Measurements from ENCODE around the gene GCNT4. TPM values are rescaled to one million over a fixed set of nuclear protein-coding genes. Genes with fewer than 3 reads are reported as not detected.

Gene GCNT4
- total RNA-seq, 1 experiment from 2014 or later = 0.63 TPM

GRCh38 chr5:75044406-75044805 is 8.0 kb downstream of the GCNT4 start:
- H2BK12ac ChIP-seq (ENCODE audit: insufficient read length, low read depth, low read length) = no peak overlapping the region
- no peak overlapping the region for H3T11ph ChIP-seq (ENCODE audit: low read length)
- no peaks in the 10 kb centered on the region for H3K23me2 ChIP-seq (ENCODE audit: insufficient read length, low read depth, low read length, poor library complexity, severe bottlenecking)
- no peaks in the 10 kb centered on the region for H4K20me1 ChIP-seq (ENCODE audit: control insufficient read depth, insufficient read depth, insufficient read length)
- no peak overlapping the region for H2BK20ac ChIP-seq (ENCODE audit: low read depth, low read length, poor library complexity, severe bottlenecking)
- H2AFZ ChIP-seq (ENCODE audit: low read length) = no peak overlapping the region
- H3K27me3 ChIP-seq (ENCODE audit: insufficient read depth, low read length) = no peaks in the 10 kb centered on the region
- Mint-ChIP-seq H3K27ac (no peak overlapping the region), H3K27me3 (ENCODE audit: low read depth) (no peaks in the 10 kb centered on the region), H3K36me3 (ENCODE audit: insufficient read depth in 1 of 3, low read depth in 3 of 3) (no peaks in the 10 kb centered on the region), H3K9me3 (no peaks in the 10 kb centered on the region), H3K4me3 (no peak overlapping the region), H3K4me1 (peaks cover 0 to 4% of the 10 kb centered on the region in 2 experiments; a peak in 2 of 4 replicates)
- H3K9ac ChIP-seq (ENCODE audit: extremely low read depth, insufficient read length, low read length) = no peak overlapping the region
- no peak for TF ChIP-seq CTCF (conservative IDR thresholded peaks at IDR 0.05)
- H3K18ac ChIP-seq (ENCODE audit: insufficient read length, low read depth, low read length) = no peak overlapping the region
- WGBS (ENCODE audit: extremely low coverage, insufficient read length, low lambda C conversion rate) = no CpG with 5 or more reads among the region's 7 CpGs
- H2AK5ac ChIP-seq (ENCODE audit: insufficient read length, low read length) = no peak overlapping the region
- no peak overlapping the region for H3K4me2 ChIP-seq (ENCODE audit: insufficient read depth, insufficient read length, low read length)
- H3K79me1 ChIP-seq (ENCODE audit: insufficient read depth, low read depth, low read length, poor library complexity, severe bottlenecking) = no peaks in the 10 kb centered on the region
- H3K79me2 ChIP-seq (ENCODE audit: insufficient read depth, low read length) = peaks cover 17% of the 10 kb centered on the region
- no peak overlapping the region for H2BK15ac ChIP-seq (ENCODE audit: low read depth, low read length)
- no peak overlapping the region for H3K4ac ChIP-seq (ENCODE audit: low read depth, low read length)
- no peak overlapping the region for H4K91ac ChIP-seq (ENCODE audit: insufficient read length, low read depth, low read length)
- H3K14ac ChIP-seq (ENCODE audit: insufficient read depth, low read length) = no peak overlapping the region
- no peak overlapping the region for H2BK5ac ChIP-seq (ENCODE audit: insufficient read length, low read length)
- DNase-seq = no peak
- no peak overlapping the region for H4K5ac ChIP-seq (ENCODE audit: insufficient read length, low read depth, low read length)
- peaks cover 4% of the 10 kb centered on the region for H3K4me1 ChIP-seq (ENCODE audit: insufficient read depth, low read length)
- H4K8ac ChIP-seq (replicated peaks; ENCODE audit: insufficient read length, low read depth, low read length) = no peak overlapping the region
- no peak overlapping the region for H3K56ac ChIP-seq (ENCODE audit: insufficient read length, low read depth, low read length)
- no peaks in the 10 kb centered on the region for H3K9me3 ChIP-seq (ENCODE audit: control insufficient read depth, low read depth, low read length)
- H3K23ac ChIP-seq (ENCODE audit: insufficient read length, low read depth, low read length) = no peak overlapping the region
- no peak overlapping the region for H2BK120ac ChIP-seq (ENCODE audit: low read depth, low read length, poor library complexity, severe bottlenecking)
- H3K27ac ChIP-seq (ENCODE audit: insufficient read length, low read depth, low read length) = no peak overlapping the region
